ENCODE measurements around the gene RPS27A.
"Not testable (repeated sequence)": the region's sequence is repeated elsewhere in the genome, so short reads cannot be mapped to it uniquely, and the experiment has no call there.

The RPS27A gene

GRCh38 chr2:55236992-55237543 lies 4.6 kb downstream of the RPS27A start:
- DNase-seq (ENCODE audit: insufficient read length, low spot score), result no peak
- FAIRE-seq, result no peak

- DNase-seq (ENCODE audit: insufficient read length, low spot score), result no peak
- FAIRE-seq, result no peak
Observed at GRCh38 chr2:55239656-55240222, 7.3 kb downstream of the RPS27A start.

DNA sequence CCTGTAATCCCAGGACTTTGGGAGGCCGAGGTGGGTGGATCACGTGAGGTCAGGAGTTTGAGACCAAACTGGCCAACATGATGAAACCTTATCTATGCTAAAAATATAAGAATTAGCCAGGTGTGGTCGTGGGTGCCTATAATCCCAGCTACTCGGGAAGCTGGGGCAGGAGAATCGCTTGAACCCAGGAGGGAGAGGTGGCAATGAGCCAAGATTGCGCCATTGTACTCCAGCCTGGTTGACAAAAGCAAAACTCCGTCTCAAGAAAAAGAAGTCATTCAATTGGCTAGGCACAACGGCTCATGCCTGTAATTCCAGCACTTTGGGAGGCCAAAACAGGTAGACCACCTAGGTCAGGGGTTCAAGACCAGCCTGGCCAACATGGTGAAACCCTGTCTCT lies 9.1 kb downstream of the RPS27A start:
- FAIRE-seq; DNase-seq (ENCODE audit: insufficient read length, low spot score): not testable (repeated sequence)

GRCh38 chr2:55242617-55243016 lies 10.1 kb downstream of the RPS27A start:
- no peak for FAIRE-seq
- no peak for DNase-seq (ENCODE audit: insufficient read length, low spot score)

DNA sequence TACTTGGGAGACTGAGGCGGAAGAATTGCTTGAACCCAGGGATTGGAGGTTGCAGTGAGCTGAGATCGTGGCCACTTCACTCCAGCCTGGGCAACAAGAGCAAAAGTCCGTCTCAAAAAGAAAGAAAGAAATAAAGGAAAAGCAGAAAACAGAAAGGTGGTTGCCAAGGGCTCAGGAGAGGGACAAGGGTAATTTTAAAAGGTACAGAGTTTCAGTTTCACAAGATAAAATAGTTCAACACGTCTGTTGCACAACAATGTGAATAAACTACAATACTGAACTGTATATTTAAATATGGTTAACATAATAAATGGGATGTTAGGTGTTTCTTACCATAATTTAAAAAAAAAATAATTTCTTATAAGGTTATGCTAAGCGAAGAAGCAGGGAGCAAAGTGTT lies 12.9 kb downstream of the RPS27A start:
- DNase-seq (ENCODE audit: insufficient read length, low spot score), result no peak
- no peak for FAIRE-seq

- DNase-seq (ENCODE audit: insufficient read length, low spot score) (no peak), FAIRE-seq (no peak)
Observed at GRCh38 chr2:55247025-55247424, 14.5 kb downstream of the RPS27A start.

- no peak for DNase-seq (ENCODE audit: insufficient read length, low spot score)
- no peak for FAIRE-seq
Observed at GRCh38 chr2:55252832-55253231, 20.3 kb downstream of the RPS27A start.

DNA sequence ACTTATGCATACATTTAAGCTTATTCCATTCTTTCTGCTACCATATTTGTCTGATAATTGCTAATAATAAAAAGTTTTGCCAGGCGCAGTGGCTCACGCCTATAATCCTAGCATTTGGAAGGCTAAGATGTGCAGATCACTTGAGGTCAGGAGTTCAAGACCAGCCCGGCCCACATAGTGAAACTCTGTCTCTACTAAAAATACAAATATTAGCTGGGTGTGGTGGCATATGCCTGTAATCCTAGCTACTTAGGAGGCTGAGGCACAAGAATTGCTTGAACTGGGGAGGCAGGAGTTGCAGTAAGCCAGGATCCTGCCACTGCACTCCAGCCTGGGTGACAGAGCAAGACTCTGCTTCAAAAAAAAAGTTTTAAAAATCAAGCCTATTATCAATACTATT lies 27.1 kb downstream of the RPS27A start:
- not testable (repeated sequence) for DNase-seq (ENCODE audit: insufficient read length, low spot score); FAIRE-seq

DNA sequence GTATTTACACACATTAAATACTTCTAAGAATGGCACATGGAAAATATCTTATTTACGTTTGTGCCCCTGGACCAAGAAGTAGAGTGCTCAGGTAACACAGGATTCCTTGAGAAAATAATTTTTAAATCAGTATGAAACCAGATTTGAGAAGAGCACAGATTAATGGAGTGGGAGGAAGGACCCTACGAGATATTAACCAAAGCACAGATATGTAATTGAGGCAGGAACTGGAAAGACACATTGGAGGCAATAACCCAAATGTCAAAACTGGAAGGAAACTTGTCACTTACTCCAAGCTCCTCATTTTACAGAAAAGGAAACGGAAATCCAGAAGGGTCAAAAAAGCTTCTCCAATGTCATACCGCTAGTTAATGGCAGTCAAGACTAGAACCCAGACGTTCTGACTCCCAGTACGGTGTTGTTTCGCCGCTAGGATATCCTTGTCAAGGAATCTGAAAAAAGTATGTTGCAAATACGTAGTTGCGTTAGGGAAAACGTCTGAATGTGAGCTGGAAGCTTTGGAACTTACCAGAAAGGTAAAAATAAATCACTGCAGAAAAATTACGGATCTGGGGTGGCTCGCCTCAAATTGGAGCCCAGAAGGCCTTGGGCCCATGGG lies 35.9 kb downstream of the RPS27A start:
- FAIRE-seq, result no peak
- DNase-seq (ENCODE audit: insufficient read length, low spot score), result no peak

DNA sequence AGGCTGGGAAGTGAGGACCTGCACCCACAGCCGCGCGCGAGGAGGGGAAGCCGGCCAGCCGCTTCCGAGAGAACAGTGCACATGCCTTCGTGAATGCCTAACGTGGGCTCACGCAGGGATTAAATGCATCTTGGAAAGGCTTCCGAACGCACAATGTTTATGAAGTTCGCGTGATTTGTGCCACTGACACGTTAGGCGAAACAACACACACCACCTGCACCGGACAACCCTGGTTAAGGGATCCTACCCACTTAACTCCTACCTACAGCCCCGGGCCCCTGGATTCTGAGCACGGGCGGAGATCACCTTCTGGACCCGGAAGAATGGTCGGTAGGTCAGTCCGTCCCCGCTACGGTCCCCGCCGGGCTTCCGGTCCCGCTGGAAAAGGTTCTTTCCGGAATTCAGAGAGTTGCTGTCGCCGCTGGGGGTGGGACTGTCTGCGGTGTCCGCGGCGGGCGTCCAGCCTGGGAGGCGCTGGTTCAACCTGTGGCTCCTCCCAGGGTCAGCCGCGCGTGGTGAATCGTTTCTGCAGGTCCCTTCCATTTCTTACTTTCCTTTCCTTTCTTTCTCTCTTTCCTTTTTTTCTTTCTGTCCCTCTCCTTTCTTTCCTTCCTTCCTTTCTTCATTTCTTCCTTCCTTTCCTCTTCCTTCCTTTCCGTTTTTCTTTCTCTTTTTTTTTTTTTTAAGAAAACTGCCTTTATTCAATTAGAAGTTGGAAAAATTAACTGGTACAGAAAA lies 36.6 kb downstream of the RPS27A start, which contains the start of gene MTIF2:
Gene MTIF2 (minus strand): TSS at position 325 of the 738 bp plus-strand sequence. CDS start 5,373 bp downstream, outside the sequence.
- FAIRE-seq, result peak; percentile 87

DNA sequence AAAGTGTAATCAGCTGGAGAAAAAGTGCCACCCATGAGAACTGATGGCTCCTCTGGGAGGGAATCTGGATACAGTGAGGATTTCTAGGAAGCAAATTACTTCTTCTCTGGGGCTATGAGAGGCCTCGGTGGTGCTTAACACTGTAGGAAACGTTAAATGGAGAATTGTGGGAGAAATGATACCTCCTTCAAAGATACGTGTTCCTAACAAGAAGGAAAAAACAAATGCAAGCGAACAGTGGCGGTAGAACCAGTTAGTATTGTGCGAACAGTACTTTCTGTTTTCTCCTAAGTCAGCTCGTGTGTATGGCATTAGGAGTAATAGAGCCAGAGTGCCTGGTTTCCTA lies 37.1 kb downstream of the RPS27A start:
- DNase-seq (ENCODE audit: insufficient read length, low spot score), result no peak
- FAIRE-seq, result no peak

More for the DNA sequence above, 36.6 kb downstream of the RPS27A start, which contains the start of gene MTIF2:
- peak; percentile 79 for DNase-seq (ENCODE audit: insufficient read length, low spot score)

DNA sequence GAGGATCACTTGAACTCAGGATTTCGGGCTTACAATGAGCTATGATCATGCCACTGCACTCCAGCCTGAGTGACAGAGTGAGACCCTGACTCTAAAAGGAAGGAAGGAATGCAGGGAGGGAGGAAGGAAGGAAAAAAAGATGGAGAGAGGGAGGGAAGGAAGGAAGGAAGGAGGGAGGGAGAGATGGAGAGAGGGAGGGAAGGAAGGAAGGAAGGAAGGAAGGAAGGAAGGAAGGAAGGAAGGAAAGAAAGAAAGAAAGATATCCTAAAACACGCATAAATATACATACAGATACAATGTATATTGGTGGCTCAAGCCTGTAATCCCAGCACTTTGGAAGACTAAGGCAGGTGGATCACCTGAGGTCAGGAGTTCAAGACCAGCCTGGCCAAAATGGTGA lies 41.9 kb downstream of the RPS27A start:
- DNase-seq (ENCODE audit: insufficient read length, low spot score); FAIRE-seq: not testable (repeated sequence)

DNA sequence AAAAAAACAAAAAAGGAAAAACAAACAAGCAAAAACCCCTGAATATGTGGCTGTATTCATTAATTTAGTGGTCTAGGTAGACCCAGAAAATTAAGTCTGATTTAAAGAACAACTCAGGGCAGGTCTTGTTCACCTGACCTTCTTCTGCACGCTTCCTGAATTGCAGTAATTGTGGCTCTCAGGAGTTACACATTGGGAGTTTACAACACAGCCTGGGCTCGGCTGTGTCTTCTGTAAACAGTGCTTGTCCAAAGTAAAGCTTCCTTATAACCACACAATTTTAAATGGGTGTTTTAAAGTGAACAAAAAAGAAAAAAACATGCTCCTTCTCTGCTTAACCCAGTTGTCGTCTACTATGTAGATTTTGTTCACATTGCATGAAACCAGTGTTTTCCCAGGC lies 44.8 kb downstream of the RPS27A start:
- FAIRE-seq (no peak), DNase-seq (ENCODE audit: insufficient read length, low spot score) (no peak)

GRCh38 chr2:55279214-55279835 lies 46.8 kb downstream of the RPS27A start:
- DNase-seq (ENCODE audit: insufficient read length, low spot score); FAIRE-seq: not testable (repeated sequence)

DNA sequence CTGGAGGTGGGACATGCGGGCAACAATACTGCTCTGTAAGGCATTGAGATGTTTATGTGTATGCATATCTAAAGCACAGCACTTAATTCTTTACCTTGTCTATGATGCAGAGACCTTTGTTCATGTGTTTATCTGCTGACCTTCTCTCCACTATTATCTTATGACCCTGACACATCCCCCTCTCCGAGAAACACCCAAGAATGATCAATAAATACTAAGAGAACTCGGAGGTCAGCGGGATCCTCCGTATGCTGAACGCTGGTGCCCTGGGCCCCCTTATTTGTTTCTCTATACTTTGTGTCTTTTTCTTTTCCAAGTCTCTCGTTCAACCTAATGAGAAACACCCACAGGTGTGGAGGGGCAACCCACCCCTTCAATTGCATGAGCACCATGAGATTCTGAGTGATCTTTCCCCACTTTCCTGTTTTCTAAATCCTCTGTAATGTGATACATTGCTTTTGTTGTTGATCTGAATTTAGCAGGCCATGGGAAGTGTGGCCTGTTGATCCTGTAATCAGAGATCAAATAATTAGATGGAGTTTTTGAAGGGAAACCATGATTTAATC lies 47.5 kb downstream of the RPS27A start:
- DNase-seq (ENCODE audit: insufficient read length, low spot score); FAIRE-seq: not testable (repeated sequence)

- FAIRE-seq; DNase-seq (ENCODE audit: insufficient read length, low spot score): not testable (repeated sequence)
Observed at GRCh38 chr2:55280851-55281546, 48.5 kb downstream of the RPS27A start.

- DNase-seq (ENCODE audit: insufficient read length, low spot score) (peak; percentile 68), FAIRE-seq (peak; percentile 92)
Observed at GRCh38 chr2:55282110-55282917, 49.8 kb downstream of the RPS27A start.

DNA sequence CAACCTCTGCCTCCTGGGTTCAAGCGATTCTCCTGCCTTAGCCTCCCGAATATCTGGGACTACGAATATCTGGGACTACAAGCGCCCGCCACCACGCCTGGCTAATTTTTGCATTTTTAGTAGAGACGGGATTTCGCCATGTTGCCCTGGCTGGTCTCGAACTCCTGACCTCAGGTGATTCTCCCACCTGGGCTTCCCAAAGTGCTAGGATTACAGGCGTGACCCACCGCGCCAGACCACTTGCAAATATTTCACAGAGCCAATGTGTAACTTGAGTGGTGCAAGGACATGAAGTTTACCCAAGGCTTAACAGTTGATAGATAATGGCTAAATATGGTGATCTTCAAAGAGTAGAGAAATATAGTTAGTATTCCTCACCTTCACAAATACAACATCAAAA lies 50.6 kb downstream of the RPS27A start:
- no peak for DNase-seq (ENCODE audit: insufficient read length, low spot score)
- FAIRE-seq, result no peak

Measured in GM19239 (cell line).